ENCODE data around the gene EPS8L3.

The EPS8L3 gene

DNA sequence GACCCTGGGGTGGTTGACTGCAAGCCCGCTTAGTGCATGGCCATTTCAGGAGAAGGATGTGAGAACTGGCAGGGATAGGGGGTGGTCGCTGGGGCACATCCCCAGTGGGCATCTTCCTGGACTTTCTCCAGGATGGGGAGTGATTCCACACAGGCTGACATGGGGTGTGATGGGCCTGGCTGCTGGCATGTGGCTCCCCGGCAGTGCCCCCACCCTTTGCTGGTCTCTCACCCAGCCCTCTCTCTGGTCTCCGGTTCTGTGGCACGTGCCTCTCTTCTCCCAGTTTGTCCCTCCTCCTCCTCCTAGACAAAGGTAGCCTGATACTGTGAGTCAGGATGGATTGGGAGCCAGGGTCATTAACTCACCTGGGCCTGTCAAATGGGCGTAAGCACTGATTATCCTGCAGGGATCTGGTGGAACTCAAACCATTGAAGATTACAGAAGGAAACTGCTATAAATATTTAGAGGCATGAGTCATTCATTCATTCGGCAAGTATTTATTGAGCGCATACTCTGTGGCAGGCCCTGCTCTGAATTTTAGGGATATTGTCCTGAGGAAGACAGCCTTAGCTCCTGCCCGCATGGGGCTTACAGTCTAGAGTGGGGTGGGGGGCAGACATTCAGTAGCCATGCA lies 23.6 kb upstream of the EPS8L3 start:
- H3K36me3 ChIP-seq (replicated peaks): no peaks in the 10 kb centered on the region
- H3K27ac ChIP-seq: no peak overlapping the region
- TF ChIP-seq, protein P1, sequence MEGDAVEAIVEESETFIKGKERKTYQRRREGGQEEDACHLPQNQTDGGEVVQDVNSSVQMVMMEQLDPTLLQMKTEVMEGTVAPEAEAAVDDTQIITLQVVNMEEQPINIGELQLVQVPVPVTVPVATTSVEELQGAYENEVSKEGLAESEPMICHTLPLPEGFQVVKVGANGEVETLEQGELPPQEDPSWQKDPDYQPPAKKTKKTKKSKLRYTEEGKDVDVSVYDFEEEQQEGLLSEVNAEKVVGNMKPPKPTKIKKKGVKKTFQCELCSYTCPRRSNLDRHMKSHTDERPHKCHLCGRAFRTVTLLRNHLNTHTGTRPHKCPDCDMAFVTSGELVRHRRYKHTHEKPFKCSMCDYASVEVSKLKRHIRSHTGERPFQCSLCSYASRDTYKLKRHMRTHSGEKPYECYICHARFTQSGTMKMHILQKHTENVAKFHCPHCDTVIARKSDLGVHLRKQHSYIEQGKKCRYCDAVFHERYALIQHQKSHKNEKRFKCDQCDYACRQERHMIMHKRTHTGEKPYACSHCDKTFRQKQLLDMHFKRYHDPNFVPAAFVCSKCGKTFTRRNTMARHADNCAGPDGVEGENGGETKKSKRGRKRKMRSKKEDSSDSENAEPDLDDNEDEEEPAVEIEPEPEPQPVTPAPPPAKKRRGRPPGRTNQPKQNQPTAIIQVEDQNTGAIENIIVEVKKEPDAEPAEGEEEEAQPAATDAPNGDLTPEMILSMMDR (IDR thresholded peaks at IDR 0.05; ENCODE audit: low read depth, low read length, missing control alignments): no peak
- DNase-seq: no peak
- no peaks in the 10 kb centered on the region for H3K27me3 ChIP-seq (replicated peaks)
- in situ Hi-C loops (cut with HindIII; ENCODE audit: low pct_ligation_motif_present, low sequenced_read_pairs): no loop called here
- no peak overlapping the region for H3K4me3 ChIP-seq (ENCODE audit: low read depth, low read length)

DNA sequence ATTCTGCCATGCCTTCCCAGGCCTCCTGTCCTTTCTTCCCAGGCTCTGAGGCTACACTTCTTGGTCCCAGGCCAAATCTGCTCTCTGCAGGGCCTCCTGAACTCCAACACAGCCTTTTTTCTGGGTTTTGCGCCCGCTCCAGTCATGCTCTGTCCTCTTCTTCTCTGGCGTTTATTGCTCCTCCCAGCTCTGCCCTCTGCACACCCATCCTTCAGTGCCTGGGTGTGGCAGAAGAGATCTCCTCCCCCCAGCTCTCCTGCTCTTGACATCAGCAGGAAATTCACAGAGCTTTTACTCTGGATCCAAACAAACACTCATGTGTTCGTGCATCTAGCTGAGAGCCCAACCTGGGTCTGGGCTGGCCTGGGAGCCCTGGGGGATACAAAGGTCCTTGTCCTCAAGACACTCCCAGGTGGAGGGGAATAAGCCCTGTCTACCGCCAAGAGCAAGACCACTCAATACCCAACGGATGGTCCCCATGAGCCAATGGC lies 22.9 kb upstream of the EPS8L3 start:
- no peak overlapping the region for H3K27ac ChIP-seq
- H3K4me3 ChIP-seq (ENCODE audit: low read depth, low read length): no peak overlapping the region
- TF ChIP-seq, protein P1 (IDR thresholded peaks at IDR 0.05; ENCODE audit: low read depth, low read length, missing control alignments): no peak
- no peak for DNase-seq
- H3K36me3 ChIP-seq (replicated peaks): no peaks in the 10 kb centered on the region
- in situ Hi-C loops (cut with HindIII; ENCODE audit: low pct_ligation_motif_present, low sequenced_read_pairs): no loop called here
- H3K27me3 ChIP-seq (replicated peaks): no peaks in the 10 kb centered on the region

DNA sequence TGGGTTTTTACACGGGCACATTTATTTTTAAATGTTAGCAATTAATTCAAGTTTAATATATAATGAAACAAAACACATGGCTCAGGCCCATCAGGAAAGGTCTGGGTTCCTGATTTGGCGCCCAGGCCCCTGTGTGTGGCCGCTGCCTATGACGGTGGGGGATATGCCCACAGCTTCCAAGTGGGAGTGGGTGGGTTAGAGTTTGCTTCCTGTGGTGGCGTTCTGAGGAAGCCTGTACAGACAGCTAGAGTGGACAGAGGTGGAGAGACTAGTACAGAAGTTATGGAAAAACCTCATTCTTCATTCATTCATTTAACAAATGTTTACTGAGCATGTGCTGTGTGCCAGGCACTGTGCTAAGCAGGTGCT lies 22.4 kb upstream of the EPS8L3 start:
- Histone ChIP-seq H3K36me3 (replicated peaks) (no peaks in the 10 kb centered on the region), H3K27ac (no peak overlapping the region)

DNA sequence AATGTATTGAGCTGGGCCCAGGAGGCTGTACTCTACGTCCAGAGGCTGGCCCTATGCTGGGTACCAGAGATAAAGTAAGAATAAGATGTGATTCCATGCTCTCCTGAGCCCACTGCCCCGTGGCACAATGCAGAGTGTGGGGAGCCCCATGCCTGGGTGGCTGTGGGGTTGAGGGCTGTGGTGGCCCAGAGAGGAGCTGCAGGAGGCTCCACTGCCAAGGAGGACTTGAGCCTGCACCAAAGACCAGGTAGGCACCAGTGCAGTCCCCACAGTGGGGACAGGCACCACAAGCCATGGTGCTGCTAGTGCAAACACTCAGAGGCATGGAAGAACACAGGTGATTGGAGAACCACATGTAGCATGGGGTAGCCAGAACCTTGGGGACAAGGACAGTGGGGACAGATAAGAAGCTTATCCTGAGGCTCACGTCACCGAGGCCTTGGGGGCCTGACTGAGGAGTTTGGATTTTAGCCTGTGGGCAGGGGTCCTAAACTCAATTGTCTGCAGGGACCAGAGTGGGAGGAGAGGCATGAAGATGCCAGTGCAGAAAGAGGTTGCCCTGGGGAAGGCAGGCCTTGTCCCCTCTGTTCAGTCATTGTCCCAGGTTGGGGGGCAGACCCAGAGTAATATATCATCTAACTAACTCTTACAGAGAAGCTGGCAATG lies 21.9 kb upstream of the EPS8L3 start:
- Histone ChIP-seq H3K36me3 (replicated peaks) (no peaks in the 10 kb centered on the region), H3K4me3 (ENCODE audit: low read depth, low read length) (no peak overlapping the region), H3K27ac (no peak overlapping the region), H3K27me3 (replicated peaks) (no peaks in the 10 kb centered on the region)
- DNase-seq: no peak
- in situ Hi-C loops (cut with HindIII; ENCODE audit: low pct_ligation_motif_present, low sequenced_read_pairs): no loop called here
- TF ChIP-seq, protein P1 (IDR thresholded peaks at IDR 0.05; ENCODE audit: low read depth, low read length, missing control alignments): no peak

More for the DNA sequence above, 22.4 kb upstream of the EPS8L3 start:
- no peak for DNase-seq
- in situ Hi-C loops (cut with HindIII; ENCODE audit: low pct_ligation_motif_present, low sequenced_read_pairs): no loop called here
- TF ChIP-seq, protein P1 (IDR thresholded peaks at IDR 0.05; ENCODE audit: low read depth, low read length, missing control alignments): no peak
- H3K4me3 ChIP-seq (ENCODE audit: low read depth, low read length): no peak overlapping the region
- no peaks in the 10 kb centered on the region for H3K27me3 ChIP-seq (replicated peaks)

DNA sequence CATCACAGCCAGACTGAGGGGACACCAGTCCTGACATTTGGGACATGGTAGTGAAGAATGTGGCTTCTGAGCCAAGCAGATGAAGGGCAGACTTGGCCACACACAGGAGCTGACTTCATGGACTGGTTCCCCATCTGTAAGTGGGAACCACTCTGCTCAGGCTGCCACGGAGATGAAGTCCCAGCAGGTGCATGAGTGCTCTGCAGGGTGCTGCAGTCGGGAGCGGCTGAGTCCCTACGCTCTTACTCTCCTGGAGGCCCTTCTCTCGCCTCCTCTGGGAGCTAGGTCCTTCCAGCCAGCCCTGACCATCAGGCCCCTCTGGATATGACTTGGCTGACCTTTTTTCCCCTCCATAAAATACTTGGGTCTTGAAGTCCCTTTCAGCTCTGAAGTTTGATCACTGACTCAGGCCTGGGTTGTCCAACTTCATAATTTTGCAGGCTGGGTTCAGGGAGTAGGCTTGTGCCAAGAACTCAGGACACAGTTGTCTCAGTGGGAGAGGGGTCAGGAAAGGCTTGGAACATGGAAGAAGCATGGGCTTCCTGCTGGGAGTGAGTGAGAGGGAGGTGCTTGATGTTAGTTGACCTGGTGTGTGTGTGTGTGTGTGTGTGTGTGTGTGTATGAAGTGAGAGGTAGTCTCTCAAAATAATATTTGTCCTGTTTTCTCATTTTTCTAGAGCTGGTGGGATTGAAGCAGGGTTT lies 21.0 kb upstream of the EPS8L3 start:
- Histone ChIP-seq H3K27me3 (replicated peaks) (no peaks in the 10 kb centered on the region), H3K27ac (no peak overlapping the region), H3K36me3 (replicated peaks) (no peaks in the 10 kb centered on the region), H3K4me3 (ENCODE audit: low read depth, low read length) (no peak overlapping the region)
- in situ Hi-C loops (cut with HindIII; ENCODE audit: low pct_ligation_motif_present, low sequenced_read_pairs): no loop called here
- DNase-seq: no peak
- TF ChIP-seq, protein P1 (IDR thresholded peaks at IDR 0.05; ENCODE audit: low read depth, low read length, missing control alignments): no peak

Measured in brain microvascular endothelial cell (primary cell).